A549 (cell line): ENCODE data around the gene GAK. TPM values are rescaled to one million over a fixed set of nuclear protein-coding genes. Genes with fewer than 3 reads are reported as not detected.

Experiments
- ATAC-seq, 2 experiments: fragments of 200-7000 bp in 1 of 2; fragments of >200 bp in 1 of 2; cut with Nextera tagmentation in 1 of 2; cut with Tn5 transposase in 1 of 2; 3 replicates each; pipeline versions ENCODE4 v1.8.0 to v1.9.1; 2018 to 2020; ENCODE audit warnings: mild to moderate bottlenecking in 1 of 2, moderate library complexity in 1 of 2
- CTCF ChIA-PET: fragments of 300-600 bp; sonication (Branson Sonifier 250); formaldehyde crosslinking; extraction: SDS; loops from one replicate; lab custom pipeline; 2021; ENCODE audit warnings: antibody characterized with exemption, inconsistent platforms; lab: Yijun Ruan, JAX
- POLR2A ChIA-PET: fragments of 350-600 bp; formaldehyde crosslinking; extraction: SDS; loops from one replicate; lab custom pipeline; 2021; ENCODE audit warnings: antibody characterized with exemption, inconsistent platforms; lab: Yijun Ruan, JAX
- DNase-seq, 2 experiments: peaks; one replicate each; pipeline versions ENCODE4 v3.0.0 to v3.0.0-alpha.2; 2011 to 2016; ENCODE audit warnings: low read depth in 1 of 2, low spot score in 1 of 2
- FAIRE-seq: peaks from 2 replicates; lab custom pipeline; 2011; peaks lifted over from hg19 to GRCh38; lab: Jason Lieb, UNC
- H3K27ac ChIP-seq, 2 experiments: fragments of >200 bp; sonication (Bioruptor Twin); formaldehyde crosslinking; 3 replicates each; pipeline ENCODE4 v1.5.1; 2016 to 2017
- H3K4me1 ChIP-seq: fragments of >200 bp; sonication (Bioruptor Twin); formaldehyde crosslinking; 3 replicates; pipeline ENCODE4 v1.6.1; 2016
- H3K4me2 ChIP-seq: fragments of >200 bp; sonication (Bioruptor Twin); formaldehyde crosslinking; 3 replicates; pipeline ENCODE4 v1.6.1; 2016
- H3K4me3 ChIP-seq: fragments of >200 bp; sonication (Bioruptor Twin); formaldehyde crosslinking; 3 replicates; pipeline ENCODE4 v1.5.1; 2016
- H3K9me3 ChIP-seq: fragments of >200 bp; sonication (Bioruptor Twin); formaldehyde crosslinking; 3 replicates; pipeline ENCODE4 v1.6.1; 2016
- BHLHE40 ChIP-seq: IDR thresholded peaks from 2 replicates; pipeline ENCODE4 v1.6.1; 2012; ENCODE audit warnings: low read depth, low read length, inconsistent platforms
- CEBPB ChIP-seq, 2 experiments: fragments of >200 bp in 1 of 2; sonication (Bioruptor Twin) in 1 of 2; formaldehyde crosslinking in 1 of 2; IDR thresholded peaks; 2 replicates each; pipeline ENCODE4 v1.6.1; 2012 to 2016
- EHF ChIP-seq: fragments of 250-450 bp; sonication (Bioruptor Pico); IDR thresholded peaks from 2 replicates; pipeline ENCODE4 v1.5.0; 2020; ENCODE audit warnings: mild to moderate bottlenecking
- EHMT2 ChIP-seq: fragments of 200-600 bp; sonication (generic); IDR thresholded peaks from 2 replicates; pipeline ENCODE4 v1.6.1; 2016; ENCODE audit warnings: antibody characterized with exemption, low read depth, mild to moderate bottlenecking, moderate library complexity
- EP300 ChIP-seq, 2 experiments: fragments of >200 bp; sonication (Bioruptor Twin); formaldehyde crosslinking; IDR thresholded peaks; 2 replicates in 1 of 2; 3 replicates in 1 of 2; pipeline ENCODE4 v1.6.1; 2016 to 2017
- FOSL2 ChIP-seq, 2 experiments: fragments of 450-650 bp in 1 of 2; fragments of >200 bp in 1 of 2; sonication (Bioruptor Twin) in 1 of 2; formaldehyde crosslinking; IDR thresholded peaks; 2 replicates each; pipeline versions ENCODE4 v1.5.0 to v1.6.1; 2016 to 2020; ENCODE audit warnings: mild to moderate bottlenecking in 1 of 2, moderate library complexity in 1 of 2
- GATA3 ChIP-seq: IDR thresholded peaks from 2 replicates; pipeline ENCODE4 v1.6.1; 2012; ENCODE audit warnings: borderline replicate concordance
- HDAC2 ChIP-seq: fragments of 200-600 bp; sonication (generic); IDR thresholded peaks from 2 replicates; pipeline ENCODE4 v1.6.1; 2016
- HOXB13 ChIP-seq: fragments of 250-450 bp; sonication (Bioruptor Pico); IDR thresholded peaks from 2 replicates; pipeline ENCODE4 v1.5.0; 2020; ENCODE audit warnings: low read depth, mild to moderate bottlenecking, moderate library complexity
- MAFK ChIP-seq: fragments of 450-650 bp; IDR thresholded peaks from 2 replicates; pipeline ENCODE4 v1.6.1; 2014; ENCODE audit not compliant: partially characterized antibody
- MAZ ChIP-seq: fragments of 150-350 bp; IDR thresholded peaks from 2 replicates; pipeline ENCODE4 v1.6.1; 2014; ENCODE audit warnings: antibody characterized with exemption, low read depth, low read length, borderline replicate concordance
- NFE2L2 ChIP-seq: fragments of 150-350 bp; conservative IDR thresholded peaks from 2 replicates; pipeline ENCODE4 v1.6.1; 2014; ENCODE audit warnings: low read length
- RARB ChIP-seq: fragments of 250-450 bp; sonication (Bioruptor Pico); IDR thresholded peaks from 2 replicates; pipeline ENCODE4 v1.8.0; 2021; ENCODE audit warnings: mild to moderate bottlenecking, moderate library complexity
- RFX5 ChIP-seq: fragments of 450-650 bp; IDR thresholded peaks from 2 replicates; pipeline ENCODE4 v1.7.1; 2014; ENCODE audit warnings: antibody characterized with exemption, mild to moderate bottlenecking, moderate library complexity
- ZC3H11A ChIP-seq: fragments of 450-650 bp; IDR thresholded peaks from 2 replicates; pipeline ENCODE4 v1.6.1; 2014; ENCODE audit warnings: antibody characterized with exemption, mild to moderate bottlenecking
- ZNF302 ChIP-seq: fragments of 250-450 bp; sonication (Bioruptor Pico); IDR thresholded peaks from 2 replicates; pipeline ENCODE4 v1.9.0; 2021; ENCODE audit warnings: inconsistent platforms, mild to moderate bottlenecking, moderate library complexity
- WGBS: methylation state at CpG from one replicate; pipeline ENCODE4 v1.1.6; 2017; ENCODE audit errors: missing lambda C conversion rate; 5-methylcytosine and 5-hydroxymethylcytosine counted together
- polyA plus RNA-seq, 4 experiments: library from polyadenylated mRNA; depleted of rRNA in 3 of 4; stranded (reverse); fragments of >200 nt; fragmentation: RNase III in 1 of 4; extraction: RNeasy Plus Mini Kit Qiagen cat#74134 plus additional on column Dnase treatment in 1 of 4; gene quantifications; 2 replicates in 3 of 4; 3 replicates in 1 of 4; pipeline ENCODE4 v1.2.3, GENCODE V29; 2011 to 2017
- TF ChIP-seq, protein P1 (sequence below): fragments of >200 bp; sonication (Bioruptor Twin); formaldehyde crosslinking; IDR thresholded peaks from 3 replicates; pipeline ENCODE4 v1.5.1; 2016
- TF ChIP-seq, protein P2 (sequence below): fragments of 250-450 bp; sonication (Bioruptor Pico); IDR thresholded peaks from 2 replicates; pipeline ENCODE4 v1.5.0; 2021; ENCODE audit warnings: mild to moderate bottlenecking, moderate library complexity, borderline replicate concordance
- TF ChIP-seq, protein P3 (sequence below): fragments of 250-450 bp; sonication (Bioruptor Pico); IDR thresholded peaks from 2 replicates; pipeline ENCODE4 v1.5.0; 2020; ENCODE audit warnings: low read depth, mild to moderate bottlenecking, moderate library complexity

Gene GAK
- polyA plus RNA-seq, 2 of the 4 experiments (the other 2 are of a cell fraction): 13.8 to 34.3 TPM

DNA sequence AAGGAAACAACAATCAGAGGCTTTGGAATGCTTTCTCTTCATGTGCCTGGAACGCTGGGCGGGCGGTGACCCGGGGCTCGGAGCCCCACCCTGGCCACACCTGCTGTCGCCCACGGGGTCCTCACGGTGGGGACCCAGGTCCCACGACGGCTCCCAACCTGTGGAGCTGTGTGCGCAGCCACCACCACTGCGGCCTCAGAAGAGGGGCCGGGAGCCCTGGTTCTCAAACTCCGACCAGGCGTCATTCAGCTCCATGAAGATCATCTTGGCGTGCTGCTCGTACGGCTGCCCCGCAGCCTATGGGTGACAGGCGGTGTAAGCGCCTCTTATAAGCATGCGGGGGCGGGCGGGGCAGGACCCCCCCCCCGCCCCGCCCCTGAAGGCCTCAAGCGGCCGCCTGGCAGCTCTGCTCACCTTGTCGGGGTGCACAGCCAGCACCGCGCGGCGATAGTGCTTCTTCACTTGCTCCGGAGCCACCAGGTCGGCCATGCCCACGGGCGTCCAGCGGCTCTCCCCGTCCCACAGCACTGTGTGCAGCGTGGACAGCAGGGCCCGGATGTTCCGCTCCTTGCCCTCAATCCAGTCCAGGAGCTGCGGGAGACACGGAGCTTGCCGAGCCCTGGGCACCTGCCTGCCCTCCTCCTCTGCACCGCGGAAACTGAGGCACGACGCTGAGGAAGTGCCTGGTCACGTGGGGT is 82.5 kb downstream of the GAK start:
- H3K4me2 ChIP-seq: no peak overlapping the region
- no peaks in the 10 kb centered on the region for H3K4me1 ChIP-seq
- ChIA-PET CTCF (interaction anchor here (1.6 kb wide), 1 partner anchor 8 kb away, joined by 4 read pairs; no protein-coding TSS in a partner anchor), POLR2A (no interaction called here)
- TF ChIP-seq RFX5 (no peak), ZC3H11A (no peak), ZNF302 (CRISPR knock-in tag) (no peak)
- TF ChIP-seq, protein P1, sequence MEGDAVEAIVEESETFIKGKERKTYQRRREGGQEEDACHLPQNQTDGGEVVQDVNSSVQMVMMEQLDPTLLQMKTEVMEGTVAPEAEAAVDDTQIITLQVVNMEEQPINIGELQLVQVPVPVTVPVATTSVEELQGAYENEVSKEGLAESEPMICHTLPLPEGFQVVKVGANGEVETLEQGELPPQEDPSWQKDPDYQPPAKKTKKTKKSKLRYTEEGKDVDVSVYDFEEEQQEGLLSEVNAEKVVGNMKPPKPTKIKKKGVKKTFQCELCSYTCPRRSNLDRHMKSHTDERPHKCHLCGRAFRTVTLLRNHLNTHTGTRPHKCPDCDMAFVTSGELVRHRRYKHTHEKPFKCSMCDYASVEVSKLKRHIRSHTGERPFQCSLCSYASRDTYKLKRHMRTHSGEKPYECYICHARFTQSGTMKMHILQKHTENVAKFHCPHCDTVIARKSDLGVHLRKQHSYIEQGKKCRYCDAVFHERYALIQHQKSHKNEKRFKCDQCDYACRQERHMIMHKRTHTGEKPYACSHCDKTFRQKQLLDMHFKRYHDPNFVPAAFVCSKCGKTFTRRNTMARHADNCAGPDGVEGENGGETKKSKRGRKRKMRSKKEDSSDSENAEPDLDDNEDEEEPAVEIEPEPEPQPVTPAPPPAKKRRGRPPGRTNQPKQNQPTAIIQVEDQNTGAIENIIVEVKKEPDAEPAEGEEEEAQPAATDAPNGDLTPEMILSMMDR: no peak
- no peak overlapping the region for H3K27ac ChIP-seq
- H3K4me3 ChIP-seq: no peak overlapping the region
- no peaks in the 10 kb centered on the region for H3K9me3 ChIP-seq
- FAIRE-seq (no peak), ATAC-seq (no peak), DNase-seq (no peak)
- 92% methylated on average over 13 of the region's 50 CpGs for WGBS

DNA sequence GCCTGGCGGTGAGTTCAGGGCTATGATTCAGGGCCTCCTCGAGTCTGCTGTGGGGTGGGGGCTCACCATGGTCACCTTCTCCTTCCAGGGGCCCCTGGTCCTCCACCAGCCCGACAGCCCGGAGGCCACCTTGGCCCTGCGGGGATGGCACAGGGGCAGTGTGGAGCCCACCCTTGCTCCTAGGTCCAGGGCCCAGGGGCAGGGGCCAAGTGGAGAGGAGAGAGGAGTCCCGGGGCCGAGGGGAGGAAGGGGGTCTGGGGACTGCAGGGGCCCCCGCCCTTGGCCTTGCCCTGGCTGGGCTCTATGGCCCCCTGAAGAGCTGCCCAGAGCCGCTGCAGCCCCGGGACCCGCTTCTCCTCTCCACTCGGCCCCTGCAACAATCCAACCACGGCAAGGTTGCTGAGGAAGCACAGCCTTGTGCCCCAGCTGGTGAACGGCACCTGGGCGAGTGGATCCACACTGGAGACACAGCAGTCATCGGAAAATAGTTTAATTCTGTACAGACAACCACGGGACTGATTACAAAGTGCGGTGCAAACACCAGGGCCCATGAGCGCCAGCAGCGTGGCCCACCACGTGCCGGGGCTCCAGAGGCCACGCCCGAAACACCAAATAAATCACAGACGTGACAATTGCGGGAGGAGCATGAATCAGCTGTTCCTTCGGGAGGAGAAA is 83.2 kb downstream of the GAK start:
- 87% methylated on average over 22 of the region's 27 CpGs for WGBS
- TF ChIP-seq ZC3H11A: no peak
- TF ChIP-seq HDAC2: no peak
- TF ChIP-seq GATA3: no peak
- no peak for TF ChIP-seq CEBPB (IDR thresholded peaks at IDR 0.05)
- TF ChIP-seq BHLHE40: no peak
- TF ChIP-seq EHF (CRISPR knock-in tag): no peak
- no peak for TF ChIP-seq EHMT2
- TF ChIP-seq MAFK: no peak
- no peak for TF ChIP-seq NFE2L2
- TF ChIP-seq EP300 (IDR thresholded peaks at IDR 0.05): no peak
- no peak for TF ChIP-seq MAZ
- Histone ChIP-seq H3K4me1 (no peaks in the 10 kb centered on the region), H3K4me2 (no peak overlapping the region), H3K9me3 (no peaks in the 10 kb centered on the region), H3K27ac (no peak overlapping the region), H3K4me3 (no peak overlapping the region)
- ChIA-PET POLR2A (no interaction called here), CTCF (interaction anchor here (1.6 kb wide), 1 partner anchor 9 kb away, joined by 4 read pairs; no protein-coding TSS in a partner anchor)
- no peak for FAIRE-seq
- no peak for ATAC-seq
- no peak for DNase-seq

DNA sequence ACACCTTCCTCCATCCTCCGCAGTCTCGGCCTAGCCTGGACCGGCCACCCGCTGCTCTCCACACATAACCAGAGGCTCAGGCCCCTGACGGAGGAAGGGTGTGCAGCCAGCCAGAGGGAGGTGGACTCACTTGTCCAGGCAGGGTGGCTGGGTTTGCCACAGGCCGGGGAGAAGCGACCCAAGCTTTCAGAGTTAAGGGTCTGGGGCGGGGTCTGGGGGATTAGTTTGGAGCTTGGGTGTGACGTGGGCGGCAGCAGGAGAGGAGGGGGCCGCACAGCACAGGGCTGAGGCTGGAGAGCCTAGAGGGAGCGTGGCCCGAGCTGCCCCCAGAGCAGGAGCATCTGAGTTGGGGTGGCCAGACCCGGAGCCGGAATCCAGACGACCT is 83.8 kb downstream of the GAK start:
- POLR2A ChIA-PET: no interaction called here
- Histone ChIP-seq H3K9me3 (no peaks in the 10 kb centered on the region; the same call in 2 of the 3 replicates), H3K27ac (no peak overlapping the region), H3K4me1 (no peaks in the 10 kb centered on the region), H3K4me3 (no peak overlapping the region), H3K4me2 (no peak overlapping the region)
- ATAC-seq (no peak; a peak in 1 of 6 replicates), FAIRE-seq (no peak), DNase-seq (no peak)
- WGBS: 94% methylated on average over 10 of the region's 16 CpGs
- CTCF ChIA-PET: interaction anchor here (1.6 kb wide), 1 partner anchor 9 kb away, joined by 4 read pairs; no protein-coding TSS in a partner anchor
- TF ChIP-seq, protein P2, sequence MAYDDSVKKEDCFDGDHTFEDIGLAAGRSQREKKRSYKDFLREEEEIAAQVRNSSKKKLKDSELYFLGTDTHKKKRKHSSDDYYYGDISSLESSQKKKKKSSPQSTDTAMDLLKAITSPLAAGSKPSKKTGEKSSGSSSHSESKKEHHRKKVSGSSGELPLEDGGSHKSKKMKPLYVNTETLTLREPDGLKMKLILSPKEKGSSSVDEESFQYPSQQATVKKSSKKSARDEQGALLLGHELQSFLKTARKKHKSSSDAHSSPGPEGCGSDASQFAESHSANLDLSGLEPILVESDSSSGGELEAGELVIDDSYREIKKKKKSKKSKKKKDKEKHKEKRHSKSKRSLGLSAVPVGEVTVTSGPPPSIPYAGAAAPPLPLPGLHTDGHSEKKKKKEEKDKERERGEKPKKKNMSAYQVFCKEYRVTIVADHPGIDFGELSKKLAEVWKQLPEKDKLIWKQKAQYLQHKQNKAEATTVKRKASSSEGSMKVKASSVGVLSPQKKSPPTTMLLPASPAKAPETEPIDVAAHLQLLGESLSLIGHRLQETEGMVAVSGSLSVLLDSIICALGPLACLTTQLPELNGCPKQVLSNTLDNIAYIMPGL: no peak
- TF ChIP-seq MAFK (no peak), FOSL2 (IDR thresholded peaks at IDR 0.05) (no peak), FOSL2 (CRISPR knock-in tag; IDR thresholded peaks at IDR 0.05) (no peak), HOXB13 (CRISPR knock-in tag) (no peak), RARB (CRISPR knock-in tag) (no peak)
- TF ChIP-seq, protein P3, sequence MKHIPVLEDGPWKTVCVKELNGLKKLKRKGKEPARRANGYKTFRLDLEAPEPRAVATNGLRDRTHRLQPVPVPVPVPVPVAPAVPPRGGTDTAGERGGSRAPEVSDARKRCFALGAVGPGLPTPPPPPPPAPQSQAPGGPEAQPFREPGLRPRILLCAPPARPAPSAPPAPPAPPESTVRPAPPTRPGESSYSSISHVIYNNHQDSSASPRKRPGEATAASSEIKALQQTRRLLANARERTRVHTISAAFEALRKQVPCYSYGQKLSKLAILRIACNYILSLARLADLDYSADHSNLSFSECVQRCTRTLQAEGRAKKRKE: no peak
